ENCODE data around the gene CORO1A.
A peak's percentile ranks its signal among the peaks of the same experiment; 100 is the strongest.
"Not testable (repeated sequence)": the region's sequence is repeated elsewhere in the genome, so short reads cannot be mapped to it uniquely, and the experiment has no call there.

The CORO1A gene

GRCh38 chr16:30166202-30166902 lies 17.1 kb upstream of the CORO1A start:
- DNase-seq (ENCODE audit: low spot score): peak; percentile 81
- no peak for TF ChIP-seq CTCF (IDR thresholded peaks at IDR 0.05; ENCODE audit: borderline replicate concordance, control extremely low read depth, extremely low read depth, insufficient read depth, missing control alignments)
- in situ Hi-C loops (cut with MboI; ENCODE audit: low sequenced_read_pairs, unreplicated experiment): no loop called here

- DNase-seq (ENCODE audit: low spot score); in situ Hi-C loops (cut with MboI; ENCODE audit: low sequenced_read_pairs, unreplicated experiment): not testable (repeated sequence)
Observed at GRCh38 chr16:30168746-30169145, 14.7 kb upstream of the CORO1A start.

DNA sequence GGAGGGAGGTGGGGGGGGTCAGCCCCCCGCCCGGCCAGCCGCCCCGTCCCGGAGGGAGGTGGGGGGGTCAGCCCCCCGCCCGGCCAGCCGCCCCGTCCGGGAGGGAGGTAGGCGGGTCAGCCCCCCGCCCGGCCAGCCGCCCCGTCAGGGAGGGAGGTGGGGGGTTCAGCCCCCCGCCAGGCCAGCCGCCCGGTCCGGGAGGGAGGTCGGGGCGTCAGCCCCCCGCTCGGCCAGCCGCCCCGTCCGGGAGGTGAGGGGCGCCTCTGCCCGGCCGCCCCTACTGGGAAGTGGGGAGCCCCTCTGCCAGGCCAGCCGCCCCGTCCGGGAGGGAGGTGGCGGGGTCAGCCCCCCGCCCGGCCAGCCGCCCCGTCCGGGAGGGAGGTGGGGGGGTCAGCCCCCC lies 14.0 kb upstream of the CORO1A start:
- in situ Hi-C loops (cut with MboI; ENCODE audit: low sequenced_read_pairs, unreplicated experiment): not testable (repeated sequence)

DNA sequence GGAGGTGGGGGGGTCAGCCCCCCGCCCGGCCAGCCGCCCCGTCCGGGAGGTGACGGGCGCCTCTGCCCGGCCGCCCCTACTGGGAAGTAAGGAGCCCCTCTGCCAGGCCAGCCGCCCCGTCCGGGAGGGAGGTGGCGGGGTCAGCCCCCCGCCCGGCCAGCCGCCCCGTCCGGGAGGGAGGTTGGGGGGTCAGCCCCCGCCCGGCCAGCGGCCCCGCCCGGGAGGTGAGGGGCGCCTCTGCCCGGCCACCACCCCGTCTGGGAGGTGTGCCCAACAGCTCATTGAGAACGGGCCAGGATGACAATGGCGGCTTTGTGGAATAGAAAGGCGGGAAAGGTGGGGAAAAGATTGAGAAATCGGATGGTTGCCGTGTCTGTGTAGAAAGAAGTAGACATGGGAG lies 13.3 kb upstream of the CORO1A start:
- DNase-seq (ENCODE audit: low spot score); in situ Hi-C loops (cut with MboI; ENCODE audit: low sequenced_read_pairs, unreplicated experiment): not testable (repeated sequence)

More for the DNA sequence above, 14.0 kb upstream of the CORO1A start:
- DNase-seq (ENCODE audit: low spot score): not testable (repeated sequence)

DNA sequence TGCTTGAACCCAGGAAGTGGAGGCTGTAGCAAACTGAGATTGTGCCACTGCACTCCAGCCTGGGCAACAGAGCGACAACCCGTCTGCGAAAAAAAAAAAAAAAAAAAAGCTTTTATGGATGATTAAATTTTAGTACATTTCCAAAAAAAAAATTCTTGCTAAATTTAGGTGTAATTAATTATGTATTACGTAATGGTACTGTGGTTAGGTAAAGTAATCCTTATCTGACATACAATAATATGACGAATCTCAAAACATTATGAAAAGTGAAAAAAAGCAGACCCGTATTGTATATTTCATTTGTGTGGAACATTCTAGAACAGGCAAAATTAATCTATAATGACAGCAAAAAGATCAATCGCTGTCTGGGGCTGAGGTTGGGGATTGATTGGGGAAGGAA lies 10.3 kb upstream of the CORO1A start:
- no peak for TF ChIP-seq CTCF (IDR thresholded peaks at IDR 0.05; ENCODE audit: borderline replicate concordance, control extremely low read depth, extremely low read depth, insufficient read depth, missing control alignments)
- in situ Hi-C loops (cut with MboI; ENCODE audit: low sequenced_read_pairs, unreplicated experiment): no loop called here
- no peak for DNase-seq (ENCODE audit: low spot score)

- not testable (repeated sequence) for DNase-seq (ENCODE audit: low spot score)
- in situ Hi-C loops (cut with MboI; ENCODE audit: low sequenced_read_pairs, unreplicated experiment): loop anchor here (25.0 kb wide), 1 partner anchor 235 kb away; the partner anchor contains the start of gene ZNF771
Observed at GRCh38 chr16:30176876-30177275, 6.5 kb upstream of the CORO1A start.

- DNase-seq (ENCODE audit: low spot score): no peak
Observed at GRCh38 chr16:30179195-30179594, 4.2 kb upstream of the CORO1A start.

DNA sequence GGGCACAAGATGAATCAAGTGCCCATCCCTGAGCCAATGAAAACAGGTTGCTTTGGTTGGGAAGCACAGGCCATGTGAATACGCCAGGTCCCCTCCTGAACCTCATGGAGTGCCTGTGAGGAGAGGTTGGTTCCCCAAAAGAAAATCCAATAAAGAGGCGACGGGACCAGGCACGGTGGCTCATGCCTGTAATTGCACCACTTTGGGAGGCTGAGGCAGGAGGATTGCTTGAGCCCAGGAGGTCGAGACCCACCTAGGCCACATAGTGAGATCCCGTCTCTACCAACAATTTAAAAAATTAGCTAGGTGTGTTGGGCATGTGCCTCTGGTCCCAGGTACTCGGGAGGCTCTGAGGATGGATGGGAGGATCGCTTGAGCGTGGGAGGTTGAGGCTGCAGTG lies 3.5 kb upstream of the CORO1A start:
- no peak for DNase-seq (ENCODE audit: low spot score)
- no peak for TF ChIP-seq CTCF (IDR thresholded peaks at IDR 0.05; ENCODE audit: borderline replicate concordance, control extremely low read depth, extremely low read depth, insufficient read depth, missing control alignments)
- in situ Hi-C loops (cut with MboI; ENCODE audit: low sequenced_read_pairs, unreplicated experiment): loop anchor here (25.0 kb wide), 1 partner anchor 232 kb away; the partner anchor contains the start of gene ZNF771

More at GRCh38 chr16:30179195-30179594, 4.2 kb upstream of the CORO1A start:
- in situ Hi-C loops (cut with MboI; ENCODE audit: low sequenced_read_pairs, unreplicated experiment): loop anchor here (25.0 kb wide), 1 partner anchor 233 kb away; the partner anchor contains the start of gene ZNF771
- TF ChIP-seq CTCF (IDR thresholded peaks at IDR 0.05; ENCODE audit: borderline replicate concordance, control extremely low read depth, extremely low read depth, insufficient read depth, missing control alignments): no peak

GRCh38 chr16:30180741-30181140 lies 2.7 kb upstream of the CORO1A start:
- TF ChIP-seq CTCF (IDR thresholded peaks at IDR 0.05; ENCODE audit: borderline replicate concordance, control extremely low read depth, extremely low read depth, insufficient read depth, missing control alignments): no peak
- in situ Hi-C loops (cut with MboI; ENCODE audit: low sequenced_read_pairs, unreplicated experiment): loop anchor here (25.0 kb wide), 1 partner anchor 232 kb away; the partner anchor contains the start of gene ZNF771
- no peak for DNase-seq (ENCODE audit: low spot score)

Data from GM13976 (cell line).